GM19328 (cell line): ENCODE data around the gene SH2D5.
"Not testable (repeated sequence)": the region's sequence is repeated elsewhere in the genome, so short reads cannot be mapped to it uniquely, and the experiment has no call there.

Experiments used
- ATAC-seq: cut with Tn5 transposase; IDR thresholded peaks from one replicate; pipeline ENCODE4 v1.9.1; 2021; ENCODE audit warnings: mild to moderate bottlenecking, moderate library complexity; ENCODE audit not compliant: unreplicated experiment

SH2D5 gene

GRCh38 chr1:20728371-20729154 lies 3.9 kb downstream of the SH2D5 start:
- ATAC-seq = no peak

- ATAC-seq = no peak
Measured at GRCh38 chr1:20727746-20728316, 4.7 kb downstream of the SH2D5 start.

GRCh38 chr1:20726932-20727745 lies 5.4 kb downstream of the SH2D5 start:
- no peak for ATAC-seq

- no peak for ATAC-seq
Measured at GRCh38 chr1:20726118-20726911, 6.2 kb downstream of the SH2D5 start.

- ATAC-seq = no peak
Measured at GRCh38 chr1:20725189-20726117, 7.0 kb downstream of the SH2D5 start.

GRCh38 chr1:20724364-20725188 lies 7.9 kb downstream of the SH2D5 start:
- ATAC-seq = no peak

- ATAC-seq = no peak
Measured at GRCh38 chr1:20723537-20724363, 8.8 kb downstream of the SH2D5 start.

- ATAC-seq = no peak
Measured at GRCh38 chr1:20723159-20723536, 9.4 kb downstream of the SH2D5 start.

- no peak for ATAC-seq
Measured at GRCh38 chr1:20721117-20722061, 11.1 kb downstream of the SH2D5 start.

- no peak for ATAC-seq
Measured at GRCh38 chr1:20720631-20721091, 11.8 kb downstream of the SH2D5 start.

GRCh38 chr1:20719871-20720620 lies 12.5 kb downstream of the SH2D5 start:
- no peak for ATAC-seq

- no peak for ATAC-seq
Measured at GRCh38 chr1:20719261-20719660, 13.2 kb downstream of the SH2D5 start.

GRCh38 chr1:20718343-20718882 lies 14.1 kb downstream of the SH2D5 start:
- not testable (repeated sequence) for ATAC-seq

- ATAC-seq = no peak
Measured at GRCh38 chr1:20717452-20718342, 14.8 kb downstream of the SH2D5 start, which contains the start of gene KIF17. TSS of gene KIF17 (minus strand) at chr1:20718007. CDS start at chr1:20717706, 301 bp downstream.

GRCh38 chr1:20716232-20716631 lies 16.3 kb downstream of the SH2D5 start:
- no peak for ATAC-seq
